HCT116 (cell line): ENCODE data around the gene PDE9A. TPM values are rescaled to one million over a fixed set of nuclear protein-coding genes. Genes with fewer than 3 reads are reported as not detected.

Experiments
- ATAC-seq: fragments of 200-7000 bp; cut with Tn5 transposase; 2 replicates; pipeline ENCODE4 v1.9.1; 2020; ENCODE audit warnings: mild to moderate bottlenecking, moderate library complexity
- BruUV-seq: library from RNA; stranded (reverse); fragments of 400-500 nt; replicated peaks from 2 replicates; lab custom pipeline; 2021; lab: Mats Ljungman, UMichigan
- CTCF ChIA-PET: fragments of 300-600 bp; sonication (Branson Sonifier 250); formaldehyde crosslinking; loops from one replicate; lab custom pipeline; 2021; ENCODE audit warnings: antibody characterized with exemption; lab: Charles Lee
- POLR2A ChIA-PET: fragments of 300-600, 350-600 bp; sonication (Branson Sonifier 250); formaldehyde crosslinking; loops from one replicate; lab custom pipeline; 2021; ENCODE audit warnings: antibody characterized with exemption; lab: Charles Lee
- RAD21 ChIA-PET, 2 experiments: fragments of 300-600 bp; sonication (Branson Sonifier 250); formaldehyde crosslinking; loops; one replicate each; lab custom pipeline; 2023; ENCODE audit warnings: low total read pairs in 2 of 2; ENCODE audit not compliant: uncharacterized antibody in 2 of 2, unreplicated experiment in 2 of 2, low non-redundant PET in 1 of 2; lab: Charles Lee
- DNase-seq: peaks from one replicate; pipeline ENCODE4 v3.0.0-alpha.2; 2010; ENCODE audit warnings: low read depth, low spot score
- H2AFZ ChIP-seq: fragments of 200-600 bp; shearing (Covaris generic), sonication (generic); 2 replicates; pipeline ENCODE4 v1.6.1; 2017; ENCODE audit warnings: low read depth, mixed run types, mixed read lengths, antibody characterized with exemption, low read length; ENCODE audit not compliant: poor library complexity, severe bottlenecking
- H3K27ac ChIP-seq: 2 replicates; pipeline ENCODE4 v1.5.1; 2012; ENCODE audit warnings: low read depth, low read length
- H3K27me3 ChIP-seq: fragments of 200-600 bp; sonication (generic); 2 replicates; pipeline ENCODE4 v1.6.1; 2016; ENCODE audit warnings: mixed run types, low read length, mixed read lengths; ENCODE audit not compliant: insufficient read depth
- H3K36me3 ChIP-seq, 2 experiments: fragments of 200-500 bp in 1 of 2; fragments of 200-600 bp in 1 of 2; sonication (Bioruptor generic) in 1 of 2; sonication (generic) in 1 of 2; 2 replicates each; pipeline versions ENCODE4 v1.5.1 to v1.6.1; 2014 to 2016; ENCODE audit warnings: low read length in 2 of 2, inconsistent platforms in 1 of 2, mixed read lengths in 1 of 2, mixed run types in 1 of 2; ENCODE audit not compliant: insufficient read depth in 2 of 2, control insufficient read depth in 1 of 2
- H3K4me1 ChIP-seq, 2 experiments: fragments of 200-600 bp in 1 of 2; sonication (generic) in 1 of 2; 2 replicates each; pipeline versions ENCODE4 v1.5.1 to v1.6.1; 2012 to 2017; ENCODE audit warnings: low read length in 2 of 2, inconsistent platforms in 1 of 2, mild to moderate bottlenecking in 1 of 2, mixed read lengths in 1 of 2, mixed run types in 1 of 2, moderate library complexity in 1 of 2; ENCODE audit not compliant: insufficient read depth in 2 of 2, control insufficient read depth in 1 of 2
- H3K4me2 ChIP-seq: fragments of 200-600 bp; sonication (generic); 2 replicates; pipeline ENCODE4 v1.6.1; 2017; ENCODE audit warnings: mixed run types, low read length, mixed read lengths
- H3K4me3 ChIP-seq, 2 experiments: fragments of 200-600 bp in 1 of 2; sonication (generic) in 1 of 2; replicated peaks in 1 of 2; 2 replicates each; pipeline ENCODE4 v1.5.1; 2011 to 2016; ENCODE audit warnings: low read length in 2 of 2, control low read depth in 1 of 2, low read depth in 1 of 2, mild to moderate bottlenecking in 1 of 2, mixed read lengths in 1 of 2, mixed run types in 1 of 2
- H3K79me2 ChIP-seq: fragments of 200-600 bp; sonication (generic); 2 replicates; pipeline ENCODE4 v1.6.1; 2017; ENCODE audit warnings: mild to moderate bottlenecking, mixed run types, low read length, moderate library complexity, mixed read lengths; ENCODE audit not compliant: insufficient read depth
- H3K9ac ChIP-seq: fragments of 200-600 bp; sonication (generic); 2 replicates; pipeline ENCODE4 v1.6.1; 2016; ENCODE audit warnings: low read length, mixed read lengths
- H3K9me2 ChIP-seq: fragments of 200-600 bp; sonication (generic), shearing (Covaris generic); 2 replicates; pipeline ENCODE4 v1.6.1; 2017; ENCODE audit warnings: mixed run types, mild to moderate bottlenecking, moderate library complexity; ENCODE audit not compliant: insufficient read depth
- H3K9me3 ChIP-seq, 2 experiments: fragments of 200-500 bp in 1 of 2; fragments of 200-600 bp in 1 of 2; sonication (Bioruptor generic) in 1 of 2; sonication (generic) in 1 of 2; 2 replicates each; pipeline ENCODE4 v1.6.1; 2014 to 2017; ENCODE audit warnings: low read length in 2 of 2, mixed read lengths in 2 of 2, inconsistent platforms in 1 of 2, low read depth in 1 of 2, mild to moderate bottlenecking in 1 of 2, mixed run types in 1 of 2, moderate library complexity in 1 of 2; ENCODE audit not compliant: control insufficient read depth in 1 of 2, insufficient read depth in 1 of 2
- H4K20me1 ChIP-seq: fragments of 200-600 bp; sonication (generic), shearing (Covaris generic); 2 replicates; pipeline ENCODE4 v1.6.1; 2017; ENCODE audit warnings: mixed run types, mild to moderate bottlenecking, moderate library complexity; ENCODE audit not compliant: insufficient read depth
- ATF3 ChIP-seq: IDR thresholded peaks from 2 replicates; pipeline ENCODE4 v1.6.1; 2012
- EGR1 ChIP-seq: IDR thresholded peaks from 2 replicates; pipeline ENCODE4 v1.6.1; 2012; ENCODE audit warnings: low read depth
- EZH2phosphoT487 ChIP-seq: fragments of 200-600 bp; IDR thresholded peaks from 2 replicates; pipeline ENCODE4 v1.6.1; 2018; ENCODE audit warnings: antibody characterized with exemption, borderline replicate concordance
- JUND ChIP-seq: IDR thresholded peaks from 2 replicates; pipeline ENCODE4 v1.6.1; 2012
- RAD21 ChIP-seq: IDR thresholded peaks from 2 replicates; pipeline ENCODE4 v1.6.1; 2012; ENCODE audit warnings: low read depth, mild to moderate bottlenecking
- SIN3A ChIP-seq: IDR thresholded peaks from 2 replicates; pipeline ENCODE4 v1.6.1; 2012; ENCODE audit warnings: low read depth
- SP1 ChIP-seq: IDR thresholded peaks from 2 replicates; pipeline ENCODE4 v1.6.1; 2012; ENCODE audit warnings: low read depth
- SRF ChIP-seq: IDR thresholded peaks from 2 replicates; pipeline ENCODE4 v1.6.1; 2012; ENCODE audit warnings: low read depth
- TCF7L2 ChIP-seq: IDR thresholded peaks from 2 replicates; pipeline ENCODE4 v1.7.0; 2011; ENCODE audit warnings: borderline replicate concordance, inconsistent platforms; ENCODE audit not compliant: insufficient read depth, insufficient read length; ENCODE audit errors: extremely low read depth
- YY1 ChIP-seq: IDR thresholded peaks from 2 replicates; pipeline ENCODE4 v1.6.1; 2011; ENCODE audit warnings: low read length, low read depth, moderate library complexity, mild to moderate bottlenecking; ENCODE audit not compliant: insufficient replicate concordance; ENCODE audit errors: extremely low read depth
- ZBTB33 ChIP-seq: IDR thresholded peaks from 2 replicates; pipeline ENCODE4 v1.6.1; 2011; ENCODE audit warnings: mild to moderate bottlenecking, low read length, moderate library complexity; ENCODE audit not compliant: insufficient replicate concordance; ENCODE audit errors: extremely low read depth
- ZFX ChIP-seq: fragments of 450-650 bp; IDR thresholded peaks from 2 replicates; pipeline ENCODE4 v1.6.1; 2017
- ZNF274 ChIP-seq: fragments of 200-500 bp; sonication (Bioruptor generic); IDR thresholded peaks from 2 replicates; pipeline ENCODE4 v1.6.1; 2014; ENCODE audit warnings: mild to moderate bottlenecking, low read depth, low read length, inconsistent platforms
- intact Hi-C: fragments of 100-400 bp; cut with micrococcal nuclease; formaldehyde crosslinking; loops from 2 replicates; pipeline ENCODE4 v1.10.0; 2022
- total RNA-seq: library from RNA; stranded (reverse); gene quantifications from one replicate; pipeline ENCODE4 v1.2.1, GENCODE V29; 2021; ENCODE audit not compliant: unreplicated experiment

The PDE9A gene
- total RNA-seq, 1 experiment from 2014 or later: 31.4 TPM

- no peaks in the 10 kb centered on the region for H3K36me3 ChIP-seq
- no peak overlapping the region for H3K27ac ChIP-seq
- no peak for DNase-seq
- no peaks in the 10 kb centered on the region for H3K79me2 ChIP-seq
- H3K9me3 ChIP-seq: no peaks in the 10 kb centered on the region
- H3K27me3 ChIP-seq: no peaks in the 10 kb centered on the region
- no peaks in the 10 kb centered on the region for H4K20me1 ChIP-seq
- no peak overlapping the region for H2AFZ ChIP-seq
- H3K4me3 ChIP-seq: no peak overlapping the region
- ChIA-PET CTCF (no interaction called here), RAD21 (no interaction called here), POLR2A (no interaction called here)
- no peaks in the 10 kb centered on the region for H3K4me1 ChIP-seq
- no peak overlapping the region for H3K4me2 ChIP-seq
- no TSS peak for BruUV-seq
- no peak overlapping the region for H3K9ac ChIP-seq
- ATAC-seq: no peak
- H3K9me2 ChIP-seq: no peaks in the 10 kb centered on the region
- intact Hi-C loops: no loop called here
- TF ChIP-seq EGR1 (no peak), SP1 (no peak), TCF7L2 (no peak), EZH2phosphoT487 (no peak), YY1 (no peak), ATF3 (no peak)
Observed at GRCh38 chr21:42751866-42752265, 98.4 kb downstream of the PDE9A start.

- Histone ChIP-seq H4K20me1 (no peaks in the 10 kb centered on the region), H3K27ac (no peak overlapping the region), H3K4me3 (no peak overlapping the region), H3K4me1 (no peaks in the 10 kb centered on the region), H2AFZ (no peak overlapping the region), H3K9ac (no peak overlapping the region), H3K79me2 (no peaks in the 10 kb centered on the region), H3K4me2 (no peak overlapping the region), H3K27me3 (no peaks in the 10 kb centered on the region), H3K9me3 (no peaks in the 10 kb centered on the region), H3K9me2 (no peaks in the 10 kb centered on the region), H3K36me3 (no peaks in the 10 kb centered on the region)
- intact Hi-C loops: no loop called here
- ChIA-PET POLR2A (no interaction called here), CTCF (no interaction called here), RAD21 (no interaction called here)
- no peak for ATAC-seq
- TF ChIP-seq JUND (no peak), SRF (no peak), EZH2phosphoT487 (no peak), RAD21 (no peak), ZNF274 (no peak), ZFX (no peak), ATF3 (no peak), ZBTB33 (no peak), SIN3A (no peak)
- no TSS peak for BruUV-seq
- no peak for DNase-seq
Observed at GRCh38 chr21:42753804-42754203, 100.4 kb downstream of the PDE9A start.
